HEK293 (cell line): ENCODE measurements around the gene ASCC1.
"Not testable (repeated sequence)": the region's sequence is repeated elsewhere in the genome, so short reads cannot be mapped to it uniquely, and the experiment has no call there.

Experiments
- CTCF ChIA-PET: fragments of 350-600 bp; formaldehyde crosslinking; extraction: SDS; loops from one replicate; lab custom pipeline; 2021; ENCODE audit warnings: antibody characterized with exemption; lab: Yijun Ruan, JAX
- POLR2A ChIA-PET: fragments of 300-600 bp; formaldehyde crosslinking; extraction: SDS; loops from one replicate; lab custom pipeline; 2020; ENCODE audit warnings: antibody characterized with exemption, inconsistent platforms; lab: Yijun Ruan, JAX
- H3K27ac ChIP-seq: fragments of 200-500 bp; sonication (Bioruptor generic); 2 replicates; pipeline ENCODE4 v1.5.1; 2014; ENCODE audit warnings: low read depth, low read length, control low read depth, inconsistent platforms; ENCODE audit errors: extremely low read depth
- H3K36me3 ChIP-seq, 2 experiments: fragments of 200-500 bp in 1 of 2; sonication (Bioruptor generic) in 1 of 2; 1 replicate in 1 of 2; 2 replicates in 1 of 2; pipeline ENCODE4 v1.5.1; 2014 to 2017; ENCODE audit warnings: inconsistent platforms in 2 of 2, low read length in 2 of 2; ENCODE audit not compliant: control insufficient read depth in 2 of 2, insufficient read depth in 1 of 2
- H3K4me1 ChIP-seq: fragments of 200-500 bp; sonication (Bioruptor generic); 2 replicates; pipeline ENCODE4 v1.5.1; 2014; ENCODE audit warnings: mild to moderate bottlenecking, low read length, inconsistent platforms; ENCODE audit not compliant: control insufficient read depth, insufficient read depth
- H3K4me3 ChIP-seq: 2 replicates; pipeline ENCODE4 v1.5.1; 2011; ENCODE audit warnings: low read depth, mild to moderate bottlenecking, control low read depth, low read length, moderate library complexity
- H3K9me3 ChIP-seq: fragments of 200-500 bp; sonication (Bioruptor generic); 2 replicates; pipeline ENCODE4 v1.5.1; 2014; ENCODE audit warnings: low read depth, low read length, inconsistent platforms; ENCODE audit not compliant: control insufficient read depth, insufficient read depth
- PATZ1 ChIP-seq: fragments of 450-650 bp; formaldehyde crosslinking; IDR thresholded peaks from 2 replicates; pipeline ENCODE4 v1.5.1; 2016; ENCODE audit warnings: missing biosample characterization, missing genetic modification characterization
- WT1 ChIP-seq: fragments of 450-650 bp; formaldehyde crosslinking; IDR thresholded peaks from 2 replicates; pipeline ENCODE4 v1.5.1; 2016; ENCODE audit warnings: missing biosample characterization, missing genetic modification characterization
- ZBTB21 ChIP-seq: fragments of 450-650 bp; formaldehyde crosslinking; IDR thresholded peaks from 2 replicates; pipeline ENCODE4 v1.5.1; 2017; ENCODE audit warnings: missing biosample characterization, missing genetic modification characterization
- ZNF10 ChIP-seq: fragments of 450-650 bp; formaldehyde crosslinking; IDR thresholded peaks from 2 replicates; pipeline ENCODE4 v1.5.1; 2017; ENCODE audit warnings: missing biosample characterization, missing genetic modification characterization
- ZNF140 ChIP-seq: fragments of 450-650 bp; formaldehyde crosslinking; IDR thresholded peaks from 2 replicates; pipeline ENCODE4 v1.5.1; 2016; ENCODE audit warnings: missing biosample characterization, missing genetic modification characterization
- ZNF19 ChIP-seq: fragments of 450-650 bp; formaldehyde crosslinking; IDR thresholded peaks from 2 replicates; pipeline ENCODE4; 2016; ENCODE audit warnings: missing biosample characterization, missing genetic modification characterization, low read depth
- ZNF341 ChIP-seq: fragments of 450-650 bp; formaldehyde crosslinking; IDR thresholded peaks from 2 replicates; pipeline ENCODE4; 2016; ENCODE audit warnings: low read depth, missing biosample characterization, missing genetic modification characterization
- ZNF518A ChIP-seq: fragments of 450-650 bp; formaldehyde crosslinking; conservative IDR thresholded peaks from 2 replicates; pipeline ENCODE4 v1.5.1; 2016; ENCODE audit warnings: low read depth, missing biosample characterization, missing genetic modification characterization
- ZNF560 ChIP-seq: fragments of 450-650 bp; formaldehyde crosslinking; IDR thresholded peaks from 2 replicates; pipeline ENCODE4 v1.5.1; 2017; ENCODE audit warnings: missing biosample characterization, missing genetic modification characterization, borderline replicate concordance
- ZNF600 ChIP-seq: fragments of 450-650 bp; formaldehyde crosslinking; IDR thresholded peaks from 2 replicates; pipeline ENCODE4 v1.5.1; 2016; ENCODE audit warnings: missing biosample characterization, missing genetic modification characterization
- ZNF639 ChIP-seq: fragments of 450-650 bp; formaldehyde crosslinking; IDR thresholded peaks from 2 replicates; pipeline ENCODE4 v1.5.1; 2016; ENCODE audit warnings: missing biosample characterization, missing genetic modification characterization
- ZNF692 ChIP-seq: fragments of 450-650 bp; formaldehyde crosslinking; IDR thresholded peaks from 2 replicates; pipeline ENCODE4 v1.5.1; 2016; ENCODE audit warnings: missing biosample characterization, missing genetic modification characterization
- TF ChIP-seq, protein P1 (sequence below): fragments of 450-650 bp; formaldehyde crosslinking; IDR thresholded peaks from 2 replicates; pipeline ENCODE4 v1.5.1; 2016; ENCODE audit warnings: missing biosample characterization, missing genetic modification characterization
- TF ChIP-seq, protein P2 (sequence below): fragments of 450-650 bp; formaldehyde crosslinking; IDR thresholded peaks from 2 replicates; pipeline ENCODE4 v1.5.1; 2017; ENCODE audit warnings: missing biosample characterization, missing genetic modification characterization

The ASCC1 gene

GRCh38 chr10:72251635-72252034 is 35.6 kb upstream of the ASCC1 start:
- ChIA-PET CTCF (interaction anchor here (1.6 to 2.4 kb wide), 2 partner anchors 9 to 23 kb away, joined by 6 to 11 read pairs; partner anchors contain the start of gene DDIT4), POLR2A (interaction anchor here (0.6 kb wide), 1 partner anchor 1772 kb away, joined by 3 read pairs; no protein-coding TSS in a partner anchor)
- Histone ChIP-seq H3K27ac (no peak overlapping the region), H3K9me3 (no peaks in the 10 kb centered on the region), H3K4me3 (no peak overlapping the region), H3K36me3 (no peaks in the 10 kb centered on the region), H3K4me1 (peaks cover 13% of the 10 kb centered on the region)
- no peak for TF ChIP-seq PATZ1 (tag by site-specific recombination)
- no peak for TF ChIP-seq ZNF560
- TF ChIP-seq ZNF341 (tag by site-specific recombination): no peak
- TF ChIP-seq, all 188 proteins: peak for 0

DNA sequence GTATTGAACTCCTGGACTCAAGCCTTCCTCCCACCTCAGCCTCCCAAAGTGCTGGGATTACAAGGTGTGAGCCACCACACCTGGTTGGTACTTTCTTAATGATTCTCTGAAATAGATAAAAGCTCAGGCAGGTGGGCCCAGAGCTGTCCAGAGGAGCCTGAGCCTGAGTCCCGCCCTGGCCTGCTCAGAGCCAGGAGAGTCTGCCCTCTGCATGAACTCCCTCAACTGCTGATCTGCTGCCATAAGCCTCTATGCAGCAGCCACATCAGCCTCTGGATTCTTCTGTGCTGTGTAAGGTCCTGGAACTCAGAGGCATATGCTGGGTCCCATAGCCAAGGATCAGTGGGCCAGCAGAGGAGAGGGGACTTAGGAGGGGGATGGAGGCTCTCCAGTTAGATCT is 34.6 kb upstream of the ASCC1 start:
- TF ChIP-seq ZNF600 (tag by site-specific recombination) (no peak), ZNF692 (tag by site-specific recombination) (no peak), ZNF10 (tag by site-specific recombination) (peak; percentile 92), ZNF19 (tag by site-specific recombination) (no peak)
- TF ChIP-seq, protein P1, sequence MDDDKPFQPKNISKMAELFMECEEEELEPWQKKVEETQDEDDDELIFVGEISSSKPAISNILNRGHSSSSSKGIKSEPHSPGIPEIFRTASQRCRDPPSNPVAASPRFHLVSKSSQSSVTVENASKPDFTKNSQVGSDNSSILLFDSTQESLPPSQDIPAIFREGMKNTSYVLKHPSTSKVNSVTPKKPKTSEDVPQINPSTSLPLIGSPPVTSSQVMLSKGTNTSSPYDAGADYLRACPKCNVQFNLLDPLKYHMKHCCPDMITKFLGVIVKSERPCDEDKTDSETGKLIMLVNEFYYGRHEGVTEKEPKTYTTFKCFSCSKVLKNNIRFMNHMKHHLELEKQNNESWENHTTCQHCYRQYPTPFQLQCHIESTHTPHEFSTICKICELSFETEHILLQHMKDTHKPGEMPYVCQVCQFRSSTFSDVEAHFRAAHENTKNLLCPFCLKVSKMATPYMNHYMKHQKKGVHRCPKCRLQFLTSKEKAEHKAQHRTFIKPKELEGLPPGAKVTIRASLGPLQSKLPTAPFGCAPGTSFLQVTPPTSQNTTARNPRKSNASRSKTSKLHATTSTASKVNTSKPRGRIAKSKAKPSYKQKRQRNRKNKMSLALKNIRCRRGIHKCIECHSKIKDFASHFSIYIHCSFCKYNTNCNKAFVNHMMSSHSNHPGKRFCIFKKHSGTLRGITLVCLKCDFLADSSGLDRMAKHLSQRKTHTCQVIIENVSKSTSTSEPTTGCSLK (tag by site-specific recombination): no peak
- POLR2A ChIA-PET: interaction anchor here (0.6 kb wide), 1 partner anchor 1773 kb away, joined by 3 read pairs; no protein-coding TSS in a partner anchor
- Histone ChIP-seq H3K4me3 (no peak overlapping the region), H3K4me1 (peaks cover 13% of the 10 kb centered on the region), H3K36me3 (no peaks in the 10 kb centered on the region), H3K27ac (no peak overlapping the region), H3K9me3 (no peaks in the 10 kb centered on the region)
- CTCF ChIA-PET: interaction anchor here (0.6 to 2.4 kb wide), 4 partner anchors 24 to 608 kb away, joined by 3 to 11 read pairs (median 4); partner anchors contain the start of gene DDIT4

- H3K4me3 ChIP-seq, H3K36me3 ChIP-seq, CTCF ChIA-PET, H3K9me3 ChIP-seq: not testable (repeated sequence)
- Histone ChIP-seq H3K4me1 (peaks cover 14% of the 10 kb centered on the region), H3K27ac (peak overlapping the region; percentile 71; the same call in 1 of the 2 replicates)
- POLR2A ChIA-PET: interaction anchor here (0.6 to 1.0 kb wide), 2 partner anchors 24 to 73 kb away, joined by 3 read pairs; partner anchors contain the start of gene DDIT4
- TF ChIP-seq, protein P2, sequence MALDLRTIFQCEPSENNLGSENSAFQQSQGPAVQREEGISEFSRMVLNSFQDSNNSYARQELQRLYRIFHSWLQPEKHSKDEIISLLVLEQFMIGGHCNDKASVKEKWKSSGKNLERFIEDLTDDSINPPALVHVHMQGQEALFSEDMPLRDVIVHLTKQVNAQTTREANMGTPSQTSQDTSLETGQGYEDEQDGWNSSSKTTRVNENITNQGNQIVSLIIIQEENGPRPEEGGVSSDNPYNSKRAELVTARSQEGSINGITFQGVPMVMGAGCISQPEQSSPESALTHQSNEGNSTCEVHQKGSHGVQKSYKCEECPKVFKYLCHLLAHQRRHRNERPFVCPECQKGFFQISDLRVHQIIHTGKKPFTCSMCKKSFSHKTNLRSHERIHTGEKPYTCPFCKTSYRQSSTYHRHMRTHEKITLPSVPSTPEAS: 0 out of 2 replicates have a peak, but pooled peaks have one; percentile 14
- TF ChIP-seq ZBTB21 (tag by site-specific recombination): peak; percentile 61
- TF ChIP-seq ZNF341 (tag by site-specific recombination): peak; percentile 41; the same call in 1 of the 2 replicates
- peak; percentile 97 for TF ChIP-seq ZNF518A (tag by site-specific recombination)
- TF ChIP-seq ZNF140: peak; percentile 98
- 0 out of 2 replicates have a peak, but pooled peaks have one; percentile 21 for TF ChIP-seq WT1 (tag by site-specific recombination)
- peak; percentile 72; the same call in 1 of the 2 replicates for TF ChIP-seq ZNF639 (tag by site-specific recombination)
Measured at GRCh38 chr10:72249176-72249862, 33.2 kb upstream of the ASCC1 start.
